ENCODE data around the gene CERS6. TPM values are rescaled to one million over a fixed set of nuclear protein-coding genes. Genes with fewer than 3 reads are reported as not detected.

The CERS6 gene
- polyA plus RNA-seq, 1 donor, result 43.8 TPM

- Histone ChIP-seq H3K4me1 (ENCODE audit: control insufficient read depth, insufficient read depth, low read length) (peaks cover 9% of the 10 kb centered on the region), H3K9me3 (ENCODE audit: control insufficient read depth, low read depth, low read length) (peaks cover 10% of the 10 kb centered on the region), H3K27me3 (ENCODE audit: control insufficient read depth, insufficient read depth, low read length) (no peaks in the 10 kb centered on the region), H3K4me3 (ENCODE audit: low read length) (peak overlapping the region; percentile 87), H3K36me3 (ENCODE audit: control insufficient read depth, insufficient read depth, low read length) (no peaks in the 10 kb centered on the region), H3K27ac (ENCODE audit: low read length) (peak overlapping the region; percentile 85)
- DNase-seq, result peak; percentile 48 to 74
- no CpG with 5 or more reads among the region's 61 CpGs for WGBS (ENCODE audit: insufficient coverage, low lambda C conversion rate)
These were observed 583 bp downstream of the CERS6 start for GRCh38 chr2:168456521-168457189.

GRCh38 chr2:168457190-168457895, 1.3 kb downstream of the CERS6 start:
- no peak for DNase-seq
- peak overlapping the region; percentile 87 for H3K4me3 ChIP-seq (ENCODE audit: low read length)
- no peaks in the 10 kb centered on the region for H3K36me3 ChIP-seq (ENCODE audit: control insufficient read depth, insufficient read depth, low read length)
- peaks cover 10% of the 10 kb centered on the region for H3K9me3 ChIP-seq (ENCODE audit: control insufficient read depth, low read depth, low read length)
- H3K4me1 ChIP-seq (ENCODE audit: control insufficient read depth, insufficient read depth, low read length), result peaks cover 9% of the 10 kb centered on the region
- WGBS (ENCODE audit: insufficient coverage, low lambda C conversion rate), result 5% methylated on average over 4 of the region's 17 CpGs
- H3K27me3 ChIP-seq (ENCODE audit: control insufficient read depth, insufficient read depth, low read length), result no peaks in the 10 kb centered on the region
- peak overlapping the region; percentile 85 for H3K27ac ChIP-seq (ENCODE audit: low read length)

GRCh38 chr2:168458139-168458538, 2.1 kb downstream of the CERS6 start:
- H3K4me3 ChIP-seq (ENCODE audit: low read length), result peak overlapping the region; percentile 87
- H3K36me3 ChIP-seq (ENCODE audit: control insufficient read depth, insufficient read depth, low read length), result no peaks in the 10 kb centered on the region
- no peaks in the 10 kb centered on the region for H3K27me3 ChIP-seq (ENCODE audit: control insufficient read depth, insufficient read depth, low read length)
- peaks cover 10% of the 10 kb centered on the region for H3K9me3 ChIP-seq (ENCODE audit: control insufficient read depth, low read depth, low read length)
- DNase-seq, result no peak
- H3K4me1 ChIP-seq (ENCODE audit: control insufficient read depth, insufficient read depth, low read length), result peaks cover 9% of the 10 kb centered on the region
- no CpG with 5 or more reads among the region's 1 CpG for WGBS (ENCODE audit: insufficient coverage, low lambda C conversion rate)
- H3K27ac ChIP-seq (ENCODE audit: low read length), result no peak overlapping the region

GRCh38 chr2:168459256-168459655, 3.2 kb downstream of the CERS6 start:
- no peak for DNase-seq
- Histone ChIP-seq H3K36me3 (ENCODE audit: control insufficient read depth, insufficient read depth, low read length) (no peaks in the 10 kb centered on the region), H3K4me1 (ENCODE audit: control insufficient read depth, insufficient read depth, low read length) (peaks cover 9% of the 10 kb centered on the region), H3K27ac (ENCODE audit: low read length) (no peak overlapping the region), H3K9me3 (ENCODE audit: control insufficient read depth, low read depth, low read length) (peaks cover under 1% of the 10 kb centered on the region), H3K27me3 (ENCODE audit: control insufficient read depth, insufficient read depth, low read length) (no peaks in the 10 kb centered on the region), H3K4me3 (ENCODE audit: low read length) (no peak overlapping the region)
- WGBS (ENCODE audit: insufficient coverage, low lambda C conversion rate), result 80% methylated on average over 1 of the region's 4 CpGs

GRCh38 chr2:168460571-168460970, 4.5 kb downstream of the CERS6 start:
- peaks cover 3% of the 10 kb centered on the region for H3K4me1 ChIP-seq (ENCODE audit: control insufficient read depth, insufficient read depth, low read length)
- no peaks in the 10 kb centered on the region for H3K9me3 ChIP-seq (ENCODE audit: control insufficient read depth, low read depth, low read length)
- no peaks in the 10 kb centered on the region for H3K27me3 ChIP-seq (ENCODE audit: control insufficient read depth, insufficient read depth, low read length)
- no peaks in the 10 kb centered on the region for H3K36me3 ChIP-seq (ENCODE audit: control insufficient read depth, insufficient read depth, low read length)
- DNase-seq, result no peak
- no peak overlapping the region for H3K4me3 ChIP-seq (ENCODE audit: low read length)
- WGBS (ENCODE audit: insufficient coverage, low lambda C conversion rate), result no CpG with 5 or more reads among the region's 2 CpGs
- H3K27ac ChIP-seq (ENCODE audit: low read length), result no peak overlapping the region

GRCh38 chr2:168461178-168461941, 5.3 kb downstream of the CERS6 start:
- Histone ChIP-seq H3K9me3 (ENCODE audit: control insufficient read depth, low read depth, low read length) (no peaks in the 10 kb centered on the region), H3K36me3 (ENCODE audit: control insufficient read depth, insufficient read depth, low read length) (no peaks in the 10 kb centered on the region), H3K27ac (ENCODE audit: low read length) (no peak overlapping the region), H3K27me3 (ENCODE audit: control insufficient read depth, insufficient read depth, low read length) (no peaks in the 10 kb centered on the region), H3K4me3 (ENCODE audit: low read length) (no peak overlapping the region), H3K4me1 (ENCODE audit: control insufficient read depth, insufficient read depth, low read length) (peaks cover 8% of the 10 kb centered on the region)
- WGBS (ENCODE audit: insufficient coverage, low lambda C conversion rate), result no CpG with 5 or more reads among the region's 2 CpGs
- no peak for DNase-seq

- Histone ChIP-seq H3K4me3 (ENCODE audit: low read length) (no peak overlapping the region), H3K9me3 (ENCODE audit: control insufficient read depth, low read depth, low read length) (no peaks in the 10 kb centered on the region), H3K27ac (ENCODE audit: low read length) (no peak overlapping the region), H3K36me3 (ENCODE audit: control insufficient read depth, insufficient read depth, low read length) (no peaks in the 10 kb centered on the region), H3K4me1 (ENCODE audit: control insufficient read depth, insufficient read depth, low read length) (peaks cover 10% of the 10 kb centered on the region), H3K27me3 (ENCODE audit: control insufficient read depth, insufficient read depth, low read length) (no peaks in the 10 kb centered on the region)
- DNase-seq, result no peak
- WGBS (ENCODE audit: insufficient coverage, low lambda C conversion rate), result 96% methylated on average over 2 of the region's 2 CpGs
These were observed 5.9 kb downstream of the CERS6 start for GRCh38 chr2:168461942-168462331.

GRCh38 chr2:168462543-168463045, 6.5 kb downstream of the CERS6 start:
- DNase-seq, result no peak
- H3K4me3 ChIP-seq (ENCODE audit: low read length), result no peak overlapping the region
- peaks cover 12% of the 10 kb centered on the region for H3K4me1 ChIP-seq (ENCODE audit: control insufficient read depth, insufficient read depth, low read length)
- no peaks in the 10 kb centered on the region for H3K27me3 ChIP-seq (ENCODE audit: control insufficient read depth, insufficient read depth, low read length)
- WGBS (ENCODE audit: insufficient coverage, low lambda C conversion rate), result no CpG with 5 or more reads among the region's 2 CpGs
- no peaks in the 10 kb centered on the region for H3K36me3 ChIP-seq (ENCODE audit: control insufficient read depth, insufficient read depth, low read length)
- no peak overlapping the region for H3K27ac ChIP-seq (ENCODE audit: low read length)
- H3K9me3 ChIP-seq (ENCODE audit: control insufficient read depth, low read depth, low read length), result no peaks in the 10 kb centered on the region

- H3K36me3 ChIP-seq (ENCODE audit: control insufficient read depth, insufficient read depth, low read length), result no peaks in the 10 kb centered on the region
- no peak overlapping the region for H3K4me3 ChIP-seq (ENCODE audit: low read length)
- no peaks in the 10 kb centered on the region for H3K27me3 ChIP-seq (ENCODE audit: control insufficient read depth, insufficient read depth, low read length)
- DNase-seq, result no peak
- H3K27ac ChIP-seq (ENCODE audit: low read length), result no peak overlapping the region
- no peaks in the 10 kb centered on the region for H3K9me3 ChIP-seq (ENCODE audit: control insufficient read depth, low read depth, low read length)
- peaks cover 18% of the 10 kb centered on the region for H3K4me1 ChIP-seq (ENCODE audit: control insufficient read depth, insufficient read depth, low read length)
These were observed 9.5 kb downstream of the CERS6 start for GRCh38 chr2:168465594-168465993.

GRCh38 chr2:168466190-168466737, 10.2 kb downstream of the CERS6 start:
- 33% methylated on average over 1 of the region's 2 CpGs for WGBS (ENCODE audit: insufficient coverage, low lambda C conversion rate)
- Histone ChIP-seq H3K27me3 (ENCODE audit: control insufficient read depth, insufficient read depth, low read length) (no peaks in the 10 kb centered on the region), H3K4me3 (ENCODE audit: low read length) (no peak overlapping the region), H3K4me1 (ENCODE audit: control insufficient read depth, insufficient read depth, low read length) (peaks cover 18% of the 10 kb centered on the region), H3K36me3 (ENCODE audit: control insufficient read depth, insufficient read depth, low read length) (no peaks in the 10 kb centered on the region), H3K27ac (ENCODE audit: low read length) (no peak overlapping the region), H3K9me3 (ENCODE audit: control insufficient read depth, low read depth, low read length) (no peaks in the 10 kb centered on the region)
- DNase-seq, result no peak

Measured in large intestine (tissue), 3 donors.